ENCODE results near the gene MFSD6.

Gene MFSD6

DNA sequence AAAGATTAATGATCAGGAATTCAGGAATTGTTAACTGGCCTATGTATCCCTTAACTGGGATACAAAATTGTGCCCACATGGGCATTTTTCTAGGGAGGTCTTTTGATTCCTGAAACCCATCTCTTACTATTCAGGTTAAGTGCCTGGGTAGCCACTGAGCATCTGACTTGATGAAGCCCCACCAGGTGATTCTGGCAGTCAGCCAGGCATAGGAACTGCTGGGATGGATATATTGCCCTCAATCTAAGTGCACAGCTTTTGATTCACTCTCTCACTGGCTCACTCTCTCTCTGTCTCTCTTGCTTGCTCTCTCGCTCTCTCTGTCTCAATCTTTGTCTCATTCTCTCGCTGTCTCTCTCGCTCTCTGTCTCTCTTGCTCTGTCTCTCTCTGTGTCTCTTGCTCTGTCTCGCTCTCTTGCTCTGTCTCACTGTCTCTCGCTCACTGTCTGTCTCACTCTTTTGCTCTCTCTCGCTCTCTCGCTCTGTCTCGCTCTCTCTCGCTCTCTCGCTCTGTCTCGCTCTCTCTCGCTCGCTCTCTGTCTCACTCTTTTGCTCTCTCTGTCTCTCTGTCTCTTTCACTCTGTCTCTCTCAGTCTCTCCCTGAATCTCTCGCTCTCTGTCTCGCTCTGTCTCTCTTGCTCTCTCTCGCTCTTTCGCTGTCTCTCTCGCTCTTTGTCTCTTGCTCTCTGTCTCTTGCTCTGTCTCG lies 42.5 kb upstream of the MFSD6 start:
- DNase-seq (ENCODE audit: low spot score) = no peak
- in situ Hi-C loops (cut with MboI; ENCODE audit: low sequenced_read_pairs, unreplicated experiment) = no loop called here
- TF ChIP-seq, protein P1, sequence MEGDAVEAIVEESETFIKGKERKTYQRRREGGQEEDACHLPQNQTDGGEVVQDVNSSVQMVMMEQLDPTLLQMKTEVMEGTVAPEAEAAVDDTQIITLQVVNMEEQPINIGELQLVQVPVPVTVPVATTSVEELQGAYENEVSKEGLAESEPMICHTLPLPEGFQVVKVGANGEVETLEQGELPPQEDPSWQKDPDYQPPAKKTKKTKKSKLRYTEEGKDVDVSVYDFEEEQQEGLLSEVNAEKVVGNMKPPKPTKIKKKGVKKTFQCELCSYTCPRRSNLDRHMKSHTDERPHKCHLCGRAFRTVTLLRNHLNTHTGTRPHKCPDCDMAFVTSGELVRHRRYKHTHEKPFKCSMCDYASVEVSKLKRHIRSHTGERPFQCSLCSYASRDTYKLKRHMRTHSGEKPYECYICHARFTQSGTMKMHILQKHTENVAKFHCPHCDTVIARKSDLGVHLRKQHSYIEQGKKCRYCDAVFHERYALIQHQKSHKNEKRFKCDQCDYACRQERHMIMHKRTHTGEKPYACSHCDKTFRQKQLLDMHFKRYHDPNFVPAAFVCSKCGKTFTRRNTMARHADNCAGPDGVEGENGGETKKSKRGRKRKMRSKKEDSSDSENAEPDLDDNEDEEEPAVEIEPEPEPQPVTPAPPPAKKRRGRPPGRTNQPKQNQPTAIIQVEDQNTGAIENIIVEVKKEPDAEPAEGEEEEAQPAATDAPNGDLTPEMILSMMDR (IDR thresholded peaks at IDR 0.05; ENCODE audit: borderline replicate concordance, control extremely low read depth, extremely low read depth, insufficient read depth, missing control alignments) = no peak

DNA sequence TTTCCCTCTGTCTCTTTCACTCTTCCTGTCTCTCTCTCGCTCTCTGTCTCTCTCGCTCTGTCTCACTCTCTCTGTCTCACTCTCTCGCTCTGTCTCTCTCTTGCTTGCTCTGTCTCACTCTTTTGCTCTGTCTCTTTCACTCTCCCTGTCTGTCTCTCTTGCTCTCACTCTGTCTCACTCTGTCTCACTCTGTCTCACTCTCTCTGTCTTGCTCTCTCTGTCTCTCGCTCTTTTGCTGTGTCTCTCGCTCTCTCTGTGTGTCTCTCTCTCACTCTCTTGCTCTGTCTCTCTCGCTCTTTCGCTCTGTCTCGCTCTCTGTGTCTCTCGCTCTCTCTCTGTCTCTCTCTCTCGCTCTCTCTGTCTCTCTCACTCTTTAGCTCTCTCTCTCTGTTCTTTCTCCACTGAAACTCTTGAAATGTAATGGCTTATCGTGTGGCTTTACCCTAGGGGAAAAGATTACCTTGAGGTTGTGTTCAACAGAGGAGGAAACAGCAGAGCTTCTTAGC lies 41.9 kb upstream of the MFSD6 start:
- in situ Hi-C loops (cut with MboI; ENCODE audit: low sequenced_read_pairs, unreplicated experiment) = no loop called here
- no peak for DNase-seq (ENCODE audit: low spot score)
- TF ChIP-seq, protein P1 (IDR thresholded peaks at IDR 0.05; ENCODE audit: borderline replicate concordance, control extremely low read depth, extremely low read depth, insufficient read depth, missing control alignments) = no peak

DNA sequence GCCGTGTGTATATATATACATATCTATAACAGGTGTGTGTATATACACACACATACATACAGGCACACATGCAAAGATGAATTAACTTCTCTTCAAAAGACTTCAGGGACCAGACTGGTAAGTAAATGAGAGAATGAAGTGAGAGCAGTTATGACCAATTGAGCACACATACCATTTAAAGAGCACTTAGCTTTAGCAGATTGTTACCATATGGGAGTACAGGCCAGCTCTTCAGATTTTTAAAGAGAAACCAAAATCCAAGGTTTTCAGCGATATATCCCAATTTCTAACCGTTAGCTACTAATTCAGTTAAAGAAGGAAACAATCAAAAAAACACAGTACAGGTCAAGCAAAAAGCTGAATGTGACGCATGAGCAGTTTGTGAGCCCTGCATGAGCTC lies 41.1 kb upstream of the MFSD6 start:
- DNase-seq (ENCODE audit: low spot score) = no peak

DNA sequence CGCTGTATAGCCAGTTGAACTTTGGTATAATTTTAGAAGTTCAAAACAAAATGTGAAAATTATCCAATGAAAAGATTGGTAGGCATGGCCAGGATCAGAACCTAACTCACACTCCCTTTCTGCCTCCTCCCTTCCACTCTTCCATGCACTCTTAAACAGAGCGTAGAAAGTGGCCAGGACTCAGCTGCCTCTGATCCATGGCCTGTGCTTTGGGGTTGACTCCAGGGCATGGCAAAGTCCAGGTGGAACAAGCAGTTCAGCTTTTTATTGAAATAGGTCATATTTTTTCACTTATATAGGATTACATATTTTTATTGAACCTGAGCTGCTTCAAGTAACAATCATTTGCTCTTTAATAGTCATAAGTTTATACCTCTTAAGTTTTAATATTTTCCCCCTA lies 38.5 kb upstream of the MFSD6 start:
- DNase-seq (ENCODE audit: low spot score) = no peak
- TF ChIP-seq, protein P1 (IDR thresholded peaks at IDR 0.05; ENCODE audit: borderline replicate concordance, control extremely low read depth, extremely low read depth, insufficient read depth, missing control alignments) = no peak
- in situ Hi-C loops (cut with MboI; ENCODE audit: low sequenced_read_pairs, unreplicated experiment) = loop anchor here (10.0 kb wide), 1 partner anchor 275 kb away; no protein-coding TSS in a partner anchor

More for the DNA sequence above, 41.1 kb upstream of the MFSD6 start:
- TF ChIP-seq, protein P1 (IDR thresholded peaks at IDR 0.05; ENCODE audit: borderline replicate concordance, control extremely low read depth, extremely low read depth, insufficient read depth, missing control alignments) = no peak
- in situ Hi-C loops (cut with MboI; ENCODE audit: low sequenced_read_pairs, unreplicated experiment) = no loop called here

DNA sequence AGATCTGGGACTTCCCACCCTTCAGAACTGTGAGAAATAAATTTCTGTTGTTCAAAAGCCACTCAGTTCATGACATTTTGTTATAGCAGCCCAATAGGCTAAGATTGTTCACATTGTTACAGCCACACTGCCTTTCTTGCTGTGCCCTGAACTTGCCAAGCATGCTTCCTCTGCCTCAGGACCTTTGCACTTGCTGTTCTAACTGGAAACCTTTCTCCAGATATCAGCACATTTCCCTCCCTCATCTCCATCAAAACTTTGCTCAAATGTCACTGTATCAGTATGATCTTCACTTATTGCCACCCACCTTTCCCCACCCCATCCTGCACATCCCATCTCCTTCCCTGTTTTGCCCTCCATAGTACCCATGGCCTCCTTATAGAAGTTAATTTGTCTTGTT lies 32.1 kb upstream of the MFSD6 start:
- in situ Hi-C loops (cut with MboI; ENCODE audit: low sequenced_read_pairs, unreplicated experiment) = loop anchor here (10.0 to 25.0 kb wide), 2 partner anchors 281 to 436 kb away; no protein-coding TSS in a partner anchor
- DNase-seq (ENCODE audit: low spot score) = no peak
- TF ChIP-seq, protein P1 (IDR thresholded peaks at IDR 0.05; ENCODE audit: borderline replicate concordance, control extremely low read depth, extremely low read depth, insufficient read depth, missing control alignments) = no peak

DNA sequence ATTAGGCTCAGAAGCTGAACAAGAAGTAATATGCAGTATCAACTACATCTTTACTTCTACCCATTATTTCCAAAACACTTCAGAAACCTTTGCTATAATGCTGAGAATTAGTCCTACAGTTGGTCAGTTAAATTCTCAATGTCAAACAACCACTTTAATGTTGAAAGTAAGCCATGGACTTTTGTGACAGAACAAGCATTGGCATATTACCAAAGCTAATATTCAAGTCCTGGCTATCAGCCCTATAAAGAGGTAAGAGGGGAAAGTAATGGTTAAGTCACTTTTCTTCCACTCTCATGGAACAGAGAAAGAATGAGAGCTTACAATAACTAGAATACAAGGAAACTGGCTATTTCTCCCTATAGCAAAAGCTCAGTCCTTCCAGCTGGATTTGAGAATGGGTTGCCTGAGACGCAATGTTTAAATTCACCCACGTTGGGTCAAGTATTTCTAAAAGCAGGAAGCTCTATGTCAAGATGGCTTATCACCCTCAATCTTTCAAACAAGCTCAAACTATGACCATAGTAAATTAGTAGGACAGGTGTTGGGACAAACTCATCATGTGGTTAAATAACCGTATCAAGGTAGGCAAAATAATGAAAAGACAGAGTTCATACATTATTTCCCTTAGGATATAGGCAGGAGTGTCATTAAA lies 31.4 kb upstream of the MFSD6 start:
- TF ChIP-seq, protein P1 (IDR thresholded peaks at IDR 0.05; ENCODE audit: borderline replicate concordance, control extremely low read depth, extremely low read depth, insufficient read depth, missing control alignments) = no peak
- no peak for DNase-seq (ENCODE audit: low spot score)
- in situ Hi-C loops (cut with MboI; ENCODE audit: low sequenced_read_pairs, unreplicated experiment) = loop anchor here (10.0 to 25.0 kb wide), 2 partner anchors 282 to 436 kb away; no protein-coding TSS in a partner anchor
